ENCODE data around the gene MAT1A. TPM values are rescaled to one million over a fixed set of nuclear protein-coding genes. Genes with fewer than 3 reads are reported as not detected.

Gene MAT1A
- total and polyA plus RNA-seq, 2 of the 8 experiments (the other 6 are each of a cell fraction or from before 2014, with no cell fraction given), result 4.1 to 6.4 TPM

DNA sequence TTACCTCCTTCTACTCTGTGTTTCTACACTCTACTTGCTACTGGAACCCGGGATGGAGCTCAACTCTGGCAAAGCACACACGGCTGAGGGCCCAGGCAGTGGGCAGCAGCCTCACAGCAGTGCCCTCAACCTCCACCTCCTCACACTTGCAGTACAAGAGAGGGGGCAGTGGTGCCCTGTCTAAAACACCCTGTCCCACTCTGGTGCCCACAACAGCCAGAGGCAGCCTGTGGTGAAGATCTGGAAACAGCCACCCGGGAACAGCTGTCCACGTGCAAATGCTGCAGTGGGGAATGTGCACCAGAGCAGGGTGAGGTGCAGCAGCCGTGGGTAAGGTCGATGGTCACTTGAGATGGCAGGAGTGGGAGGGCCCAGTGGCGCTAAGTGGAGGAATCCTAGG, 13.7 kb downstream of the MAT1A start (continued):
- TF ChIP-seq USF2 (IDR thresholded peaks at IDR 0.05; ENCODE audit: low read length), result no peak
